ENCODE results near the gene NXPH2.

The NXPH2 gene

DNA sequence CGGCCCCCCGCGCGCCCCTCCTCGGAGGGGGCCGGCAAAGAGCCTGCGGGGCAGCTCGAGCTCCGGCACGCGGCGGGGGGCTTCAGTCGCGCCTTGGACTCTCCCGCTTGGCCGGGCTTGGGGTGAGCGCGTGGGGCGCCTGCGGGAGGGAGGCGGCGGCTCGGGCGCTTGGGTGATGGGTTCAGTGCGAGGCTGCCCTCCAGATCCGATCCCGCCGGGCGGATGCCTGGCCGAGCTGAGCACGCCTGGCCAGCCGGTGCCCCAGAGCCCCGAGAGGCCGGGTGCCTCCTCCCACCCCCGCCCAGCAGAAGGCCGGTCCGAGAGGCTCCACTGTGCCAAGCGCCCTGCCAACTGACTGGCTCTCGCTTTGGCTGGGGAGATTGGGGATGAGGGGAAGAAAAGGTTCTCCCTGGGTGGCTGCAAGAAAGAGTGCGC lies 273 bp upstream of the NXPH2 start:
- ATAC-seq (replicated peaks; ENCODE audit: extremely low read depth, poor library complexity, severe bottlenecking), result no peak
- H3K27me3 Mint-ChIP-seq, result peaks cover 42% of the 10 kb centered on the region

DNA sequence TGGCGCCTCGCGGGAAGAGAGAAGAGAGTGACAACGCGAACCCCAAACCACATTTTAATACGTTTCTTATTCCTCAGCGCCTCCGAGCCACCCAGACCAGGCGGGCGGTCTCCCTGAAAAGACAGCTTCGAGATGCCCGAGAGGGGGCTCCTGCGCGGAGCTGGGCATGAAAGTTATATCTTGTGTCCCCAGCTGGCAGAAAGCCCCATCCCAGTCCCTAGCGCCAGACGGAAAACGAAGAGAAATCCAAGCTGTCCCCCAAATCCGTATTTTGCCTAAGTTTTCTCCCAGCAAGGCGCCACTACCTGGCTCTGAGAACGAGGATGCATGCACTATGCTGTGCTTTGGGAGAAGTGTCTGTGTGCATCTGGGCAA lies 797 bp downstream of the NXPH2 start:
- Mint-ChIP-seq H3K9me3 (no peaks in the 10 kb centered on the region), H3K27me3 (peaks cover 42% of the 10 kb centered on the region), H3K27ac (ENCODE audit: low read depth) (no peak overlapping the region), H3K4me3 (no peak overlapping the region), H3K36me3 (ENCODE audit: insufficient read depth) (no peaks in the 10 kb centered on the region), H3K4me1 (no peaks in the 10 kb centered on the region)
- ATAC-seq (replicated peaks; ENCODE audit: extremely low read depth, poor library complexity, severe bottlenecking) (no peak), DNase-seq (ENCODE audit: low spot score in 2 of 2) (no peak)

More for the DNA sequence above, 273 bp upstream of the NXPH2 start:
- DNase-seq (ENCODE audit: low spot score in 2 of 2), result no peak
- Mint-ChIP-seq H3K4me3 (no peak overlapping the region), H3K27ac (ENCODE audit: low read depth) (no peak overlapping the region), H3K9me3 (no peaks in the 10 kb centered on the region), H3K36me3 (ENCODE audit: insufficient read depth) (no peaks in the 10 kb centered on the region), H3K4me1 (no peaks in the 10 kb centered on the region)

DNA sequence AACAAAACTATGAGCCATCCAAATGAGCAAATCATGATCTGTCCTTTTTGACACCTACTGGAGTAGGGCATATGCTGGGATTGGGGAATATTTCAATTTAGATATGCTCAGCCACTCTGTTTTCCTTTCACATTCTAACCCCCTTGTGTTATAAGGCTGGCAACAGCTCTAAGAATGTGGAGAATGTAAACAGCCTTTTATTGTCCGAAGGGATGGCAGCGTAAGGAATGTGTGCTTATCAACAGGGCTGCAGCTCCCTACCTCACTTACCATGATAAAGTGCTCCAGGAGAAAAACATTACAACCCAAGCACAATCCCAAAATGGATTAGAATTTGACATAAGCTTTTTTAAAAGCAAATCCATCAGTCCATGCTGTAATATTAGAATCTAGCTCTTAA lies 2.2 kb downstream of the NXPH2 start:
- Mint-ChIP-seq H3K27ac (ENCODE audit: low read depth) (no peak overlapping the region), H3K27me3 (peaks cover 40% of the 10 kb centered on the region), H3K36me3 (ENCODE audit: insufficient read depth) (no peaks in the 10 kb centered on the region), H3K4me3 (no peak overlapping the region), H3K9me3 (no peaks in the 10 kb centered on the region), H3K4me1 (no peaks in the 10 kb centered on the region)
- ATAC-seq (replicated peaks; ENCODE audit: extremely low read depth, poor library complexity, severe bottlenecking) (no peak), DNase-seq (ENCODE audit: low spot score in 2 of 2) (no peak)

DNA sequence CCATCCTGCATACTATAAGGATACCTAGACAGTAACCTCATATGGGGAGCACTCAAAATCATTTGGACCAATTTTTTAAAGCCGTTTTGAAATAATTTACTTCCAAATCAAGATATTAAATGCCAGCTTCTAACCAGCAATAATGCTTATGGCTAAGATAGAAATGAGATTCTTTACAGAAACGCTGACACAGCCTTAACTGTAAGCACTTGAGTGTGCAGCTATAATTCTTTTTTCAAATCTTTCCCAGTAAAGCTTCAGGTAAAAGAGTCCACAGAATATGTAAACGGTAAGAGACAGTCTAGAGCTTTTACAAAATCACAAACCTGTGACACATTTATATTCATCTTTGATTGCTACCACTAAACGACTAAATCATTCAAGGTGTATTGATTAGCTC lies 4.5 kb downstream of the NXPH2 start:
- DNase-seq (ENCODE audit: low spot score in 2 of 2) (no peak), ATAC-seq (replicated peaks; ENCODE audit: extremely low read depth, poor library complexity, severe bottlenecking) (no peak)
- no peaks in the 10 kb centered on the region for H3K9me3 Mint-ChIP-seq
- H3K4me1 Mint-ChIP-seq, result no peaks in the 10 kb centered on the region
- no peaks in the 10 kb centered on the region for H3K36me3 Mint-ChIP-seq (ENCODE audit: insufficient read depth)
- H3K27ac Mint-ChIP-seq (ENCODE audit: low read depth), result no peak overlapping the region
- H3K27me3 Mint-ChIP-seq, result peaks cover 22% of the 10 kb centered on the region
- H3K4me3 Mint-ChIP-seq, result no peak overlapping the region

DNA sequence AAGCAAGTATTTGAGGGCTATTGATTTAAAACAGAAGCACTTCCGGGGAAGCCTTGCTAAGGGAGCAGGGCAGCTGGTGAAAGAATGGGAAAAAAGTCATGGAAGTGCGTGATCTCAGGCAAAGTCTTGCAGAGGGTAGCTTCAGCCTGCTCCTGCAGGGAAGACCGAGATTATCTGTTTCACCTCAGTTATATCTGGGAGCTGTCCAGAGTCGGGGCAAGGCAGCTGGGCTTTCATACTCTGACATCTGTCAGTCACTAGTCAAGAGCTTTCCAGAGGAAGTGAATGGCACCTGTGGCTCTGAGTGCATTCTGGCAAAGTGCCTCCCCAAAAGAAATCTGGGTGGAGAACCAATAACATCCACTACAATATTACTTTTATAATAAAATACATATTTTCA lies 8.7 kb downstream of the NXPH2 start:
- Mint-ChIP-seq H3K27ac (ENCODE audit: low read depth) (no peak overlapping the region), H3K4me3 (no peak overlapping the region), H3K36me3 (ENCODE audit: insufficient read depth) (no peaks in the 10 kb centered on the region), H3K9me3 (no peaks in the 10 kb centered on the region), H3K27me3 (peaks cover 19% of the 10 kb centered on the region), H3K4me1 (no peaks in the 10 kb centered on the region)
- ATAC-seq (replicated peaks; ENCODE audit: extremely low read depth, poor library complexity, severe bottlenecking) (no peak), DNase-seq (ENCODE audit: low spot score in 2 of 2) (no peak)

DNA sequence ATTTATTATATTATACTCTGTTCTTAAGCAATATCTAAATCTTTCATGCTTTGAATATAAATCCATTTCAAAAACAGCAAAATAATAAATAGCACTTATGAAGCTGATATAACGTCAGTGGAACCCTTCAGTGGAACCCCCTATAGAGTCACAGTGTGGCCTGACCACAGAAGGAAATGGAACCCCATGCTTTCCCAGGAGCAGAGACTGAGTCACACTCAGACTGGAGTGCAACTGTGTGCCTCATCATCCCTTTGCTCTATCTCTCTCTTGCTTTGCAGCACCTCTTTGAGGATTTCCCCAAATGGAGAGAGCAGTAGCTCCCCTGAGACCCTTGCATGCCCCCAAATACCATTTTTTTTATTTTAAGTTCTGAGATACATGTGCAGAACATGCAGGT lies 13.1 kb downstream of the NXPH2 start:
- ATAC-seq (replicated peaks; ENCODE audit: extremely low read depth, poor library complexity, severe bottlenecking), result no peak
- no peak overlapping the region for H3K27ac Mint-ChIP-seq (ENCODE audit: low read depth)
- no peak for DNase-seq (ENCODE audit: low spot score in 2 of 2)
- no peaks in the 10 kb centered on the region for H3K4me1 Mint-ChIP-seq
- no peaks in the 10 kb centered on the region for H3K9me3 Mint-ChIP-seq
- H3K27me3 Mint-ChIP-seq, result peaks cover 19% of the 10 kb centered on the region
- H3K4me3 Mint-ChIP-seq, result no peak overlapping the region
- H3K36me3 Mint-ChIP-seq (ENCODE audit: insufficient read depth), result no peaks in the 10 kb centered on the region

DNA sequence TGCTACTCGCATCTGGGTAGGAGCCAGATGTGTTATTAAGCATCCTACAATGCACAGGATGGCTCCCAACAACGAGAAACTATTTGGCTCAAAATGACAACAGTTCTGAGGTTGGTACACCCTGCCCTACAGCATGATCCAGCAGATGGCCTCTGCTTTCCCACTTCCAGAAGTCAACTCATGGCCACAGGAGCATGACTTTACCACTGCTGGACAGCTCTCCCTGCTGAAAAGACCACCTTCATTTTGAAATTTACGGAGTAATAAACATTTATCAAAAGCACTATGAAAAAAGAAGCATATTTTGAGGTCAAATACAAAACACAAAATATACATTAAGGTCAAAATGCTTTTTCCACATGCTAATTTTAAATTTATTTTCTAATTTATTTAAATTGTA lies 13.7 kb downstream of the NXPH2 start:
- H3K4me3 Mint-ChIP-seq, result no peak overlapping the region
- H3K9me3 Mint-ChIP-seq, result no peaks in the 10 kb centered on the region
- DNase-seq (ENCODE audit: low spot score in 2 of 2) (no peak), ATAC-seq (replicated peaks; ENCODE audit: extremely low read depth, poor library complexity, severe bottlenecking) (no peak)
- H3K36me3 Mint-ChIP-seq (ENCODE audit: insufficient read depth), result no peaks in the 10 kb centered on the region
- H3K27me3 Mint-ChIP-seq, result peaks cover 19% of the 10 kb centered on the region
- H3K27ac Mint-ChIP-seq (ENCODE audit: low read depth), result no peak overlapping the region
- no peaks in the 10 kb centered on the region for H3K4me1 Mint-ChIP-seq

DNA sequence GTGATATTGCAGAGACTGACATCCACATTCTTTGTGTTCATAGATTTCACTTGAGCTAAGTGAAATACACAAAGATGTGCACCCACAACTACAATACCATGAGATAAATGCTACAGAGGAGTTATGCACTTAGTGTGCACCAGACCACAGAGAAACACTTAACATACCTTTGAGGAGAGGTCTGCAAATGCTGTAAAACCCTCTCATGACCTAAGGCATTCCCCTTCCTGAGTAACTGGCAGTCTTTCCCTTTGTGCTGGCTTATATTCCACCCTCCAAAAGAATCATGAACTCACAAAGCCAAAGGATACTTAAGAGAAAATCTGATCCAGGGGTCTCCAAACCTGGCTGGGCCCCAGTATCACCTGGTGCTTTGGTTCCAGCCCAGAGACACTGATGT lies 16.2 kb downstream of the NXPH2 start:
- H3K9me3 Mint-ChIP-seq, result no peaks in the 10 kb centered on the region
- no peak overlapping the region for H3K4me3 Mint-ChIP-seq
- no peaks in the 10 kb centered on the region for H3K4me1 Mint-ChIP-seq
- DNase-seq (ENCODE audit: low spot score in 2 of 2) (no peak), ATAC-seq (replicated peaks; ENCODE audit: extremely low read depth, poor library complexity, severe bottlenecking) (no peak)
- H3K27me3 Mint-ChIP-seq, result peaks cover 11% of the 10 kb centered on the region
- no peaks in the 10 kb centered on the region for H3K36me3 Mint-ChIP-seq (ENCODE audit: insufficient read depth)
- no peak overlapping the region for H3K27ac Mint-ChIP-seq (ENCODE audit: low read depth)

DNA sequence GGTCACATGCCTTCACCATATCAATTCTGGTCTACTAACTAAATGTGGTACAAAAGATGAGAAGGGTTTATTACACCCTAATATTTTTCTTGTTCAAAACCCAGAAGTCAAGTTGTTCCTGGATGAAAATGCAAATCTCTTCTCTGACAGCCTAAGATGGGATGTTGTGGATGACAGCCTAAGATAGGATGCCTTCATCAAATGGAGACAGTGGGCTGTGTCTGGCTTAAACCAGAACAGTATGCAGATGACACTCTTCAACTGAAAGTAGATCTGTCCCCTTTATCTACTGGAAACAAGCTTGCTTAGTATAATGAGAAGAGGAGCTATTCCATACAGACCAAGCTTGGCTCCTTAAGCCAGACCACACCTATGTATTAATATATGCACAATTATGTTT lies 17.7 kb downstream of the NXPH2 start:
- Mint-ChIP-seq H3K4me1 (no peaks in the 10 kb centered on the region), H3K27ac (ENCODE audit: low read depth) (no peak overlapping the region), H3K9me3 (no peaks in the 10 kb centered on the region), H3K36me3 (ENCODE audit: insufficient read depth) (no peaks in the 10 kb centered on the region), H3K4me3 (no peak overlapping the region), H3K27me3 (peaks cover 4% of the 10 kb centered on the region)
- no peak for DNase-seq (ENCODE audit: low spot score in 2 of 2)
- ATAC-seq (replicated peaks; ENCODE audit: extremely low read depth, poor library complexity, severe bottlenecking), result no peak

DNA sequence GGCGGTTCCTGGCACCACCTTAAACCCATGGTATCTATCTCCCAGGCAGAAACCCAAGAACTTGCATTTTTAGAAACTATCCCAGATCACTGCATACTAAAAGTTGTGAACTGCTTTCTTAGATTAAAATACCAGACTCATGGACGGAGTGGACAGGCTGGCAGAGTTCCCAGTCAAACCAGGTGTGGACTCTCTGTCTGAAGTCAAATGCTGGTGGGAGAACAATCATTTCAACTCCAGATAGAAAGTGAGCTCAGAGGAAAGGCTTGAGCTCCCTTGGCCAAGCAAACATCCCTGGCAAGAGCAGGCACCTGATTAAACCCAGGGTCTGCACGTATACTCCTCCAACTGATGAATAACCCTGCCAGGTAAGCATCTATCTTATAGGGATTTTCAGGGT lies 19.5 kb downstream of the NXPH2 start:
- no peak for ATAC-seq (replicated peaks; ENCODE audit: extremely low read depth, poor library complexity, severe bottlenecking)
- no peak overlapping the region for H3K27ac Mint-ChIP-seq (ENCODE audit: low read depth)
- DNase-seq (ENCODE audit: low spot score in 2 of 2), result no peak
- H3K36me3 Mint-ChIP-seq (ENCODE audit: insufficient read depth), result no peaks in the 10 kb centered on the region
- no peak overlapping the region for H3K4me3 Mint-ChIP-seq
- H3K9me3 Mint-ChIP-seq, result no peaks in the 10 kb centered on the region
- H3K27me3 Mint-ChIP-seq, result peaks cover 9% of the 10 kb centered on the region
- no peaks in the 10 kb centered on the region for H3K4me1 Mint-ChIP-seq

DNA sequence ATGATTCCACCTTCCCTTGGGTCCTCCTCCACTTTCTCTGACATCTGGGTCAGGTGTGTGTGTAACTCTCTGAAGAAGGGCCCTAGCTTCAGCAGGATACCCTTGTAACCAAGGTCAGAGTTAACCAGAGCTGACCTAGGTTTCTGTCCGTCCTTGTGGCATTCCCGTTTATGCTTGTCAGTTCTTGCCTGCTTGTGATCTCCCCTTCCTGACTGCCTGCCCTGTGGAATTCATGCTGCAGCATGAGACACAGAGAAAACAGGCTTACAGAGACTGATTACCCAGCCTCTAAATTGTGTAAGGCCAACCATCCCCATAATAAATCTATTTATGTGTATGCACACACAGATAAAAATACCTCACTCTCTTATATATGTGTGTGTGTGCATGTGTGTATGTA lies 22.8 kb downstream of the NXPH2 start:
- no peaks in the 10 kb centered on the region for H3K36me3 Mint-ChIP-seq (ENCODE audit: insufficient read depth)
- no peaks in the 10 kb centered on the region for H3K4me1 Mint-ChIP-seq
- DNase-seq (ENCODE audit: low spot score in 2 of 2), result no peak
- peaks cover 9% of the 10 kb centered on the region for H3K27me3 Mint-ChIP-seq
- ATAC-seq (replicated peaks; ENCODE audit: extremely low read depth, poor library complexity, severe bottlenecking), result no peak
- H3K9me3 Mint-ChIP-seq, result no peaks in the 10 kb centered on the region
- H3K27ac Mint-ChIP-seq (ENCODE audit: low read depth), result no peak overlapping the region
- no peak overlapping the region for H3K4me3 Mint-ChIP-seq

DNA sequence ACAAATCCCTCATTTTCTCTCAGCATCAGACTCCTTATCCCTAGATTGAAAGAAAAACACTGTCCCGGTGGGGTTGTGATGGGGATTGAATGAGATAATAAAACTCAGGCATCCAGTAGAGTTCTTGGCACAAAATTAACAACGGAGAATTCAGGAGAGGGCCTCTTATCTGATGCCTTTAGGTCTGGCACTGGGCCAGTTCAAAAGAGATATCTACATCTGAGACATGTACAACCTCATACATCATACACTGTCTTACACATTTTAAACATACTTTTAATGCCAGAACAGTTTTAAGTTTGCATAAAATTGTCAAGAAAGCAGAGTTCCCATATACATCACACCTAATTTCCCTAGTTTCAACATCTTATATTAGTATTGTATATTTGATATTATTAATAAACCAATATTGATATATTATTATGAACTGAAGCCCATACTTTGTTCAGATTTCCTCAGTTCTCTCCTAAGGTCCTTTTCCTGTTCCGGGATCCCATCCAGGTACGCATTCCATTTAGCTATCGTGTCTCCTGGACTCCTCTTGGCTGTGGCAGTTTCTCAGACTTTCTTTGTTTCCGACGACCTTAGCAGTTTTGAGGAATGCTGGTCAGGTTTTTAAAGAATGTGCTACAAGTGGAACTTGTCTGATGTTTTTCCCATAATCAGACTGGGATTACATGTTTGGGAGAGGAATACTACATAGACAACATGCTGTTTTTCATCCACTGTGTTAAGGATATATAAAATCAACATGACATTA lies 27.8 kb downstream of the NXPH2 start:
- DNase-seq (ENCODE audit: low spot score in 2 of 2), result no peak
- ATAC-seq (replicated peaks; ENCODE audit: extremely low read depth, poor library complexity, severe bottlenecking), result no peak
- Mint-ChIP-seq H3K36me3 (ENCODE audit: insufficient read depth) (no peaks in the 10 kb centered on the region), H3K4me1 (no peaks in the 10 kb centered on the region), H3K27ac (ENCODE audit: low read depth) (no peak overlapping the region), H3K4me3 (no peak overlapping the region), H3K9me3 (no peaks in the 10 kb centered on the region), H3K27me3 (peaks cover 4% of the 10 kb centered on the region)

DNA sequence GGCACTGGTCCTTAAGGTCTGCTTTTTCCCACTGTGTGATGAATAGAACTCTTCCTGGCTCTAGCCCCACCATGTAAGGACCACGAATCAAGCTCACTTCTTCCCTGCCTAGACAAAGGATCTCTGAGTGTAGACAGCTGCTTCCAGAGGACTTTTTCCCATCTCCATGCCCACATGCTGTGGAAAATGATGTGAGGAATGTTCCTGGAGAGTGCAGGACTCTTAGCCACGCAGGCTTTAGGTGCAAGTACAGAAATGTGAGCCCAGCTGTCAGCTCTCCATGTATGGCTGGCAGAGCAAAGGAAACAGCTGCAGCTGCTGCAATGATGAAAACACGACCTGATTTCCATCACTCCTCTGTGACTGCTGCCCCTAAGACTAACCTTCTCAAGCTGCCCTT lies 35.5 kb downstream of the NXPH2 start:
- DNase-seq (ENCODE audit: low spot score in 2 of 2), result no peak
- H3K27ac Mint-ChIP-seq (ENCODE audit: low read depth), result no peak overlapping the region
- H3K4me1 Mint-ChIP-seq, result no peaks in the 10 kb centered on the region
- H3K36me3 Mint-ChIP-seq (ENCODE audit: insufficient read depth), result no peaks in the 10 kb centered on the region
- H3K27me3 Mint-ChIP-seq, result no peaks in the 10 kb centered on the region
- no peak overlapping the region for H3K4me3 Mint-ChIP-seq
- H3K9me3 Mint-ChIP-seq, result no peaks in the 10 kb centered on the region
- ATAC-seq (replicated peaks; ENCODE audit: extremely low read depth, poor library complexity, severe bottlenecking), result no peak

Data from central memory CD8-positive, alpha-beta T cell (primary cell).